NCI-H187 (cell line): Measurements from ENCODE around the gene NRXN3.

Experiments
- DNase-seq, 2 experiments: peaks; one replicate each; lab custom pipeline; 2025; lab: John Stamatoyannopoulos, UW

NRXN3 gene

DNA sequence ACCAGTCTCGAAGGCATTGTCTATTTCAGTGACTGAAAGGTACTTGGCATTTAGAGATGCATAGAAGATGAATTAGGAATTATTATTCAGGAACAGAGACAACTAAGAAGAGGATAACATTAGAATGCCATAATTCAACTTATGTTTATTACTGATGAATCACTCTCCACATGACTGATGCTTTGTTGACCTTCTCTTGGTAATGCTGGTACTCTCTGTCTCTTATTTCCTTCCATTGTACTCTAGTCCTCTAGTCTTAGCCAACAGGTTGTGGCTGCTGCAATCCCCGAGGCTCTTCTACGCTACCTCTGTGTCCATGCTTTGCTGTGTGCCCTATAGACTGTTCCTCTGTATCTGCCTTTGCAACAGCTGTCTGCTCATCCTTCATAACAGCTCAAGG, 652.9 kb downstream of the NRXN3 start:
- DNase-seq = peak in 1 of 2 experiments; percentile 24

DNA sequence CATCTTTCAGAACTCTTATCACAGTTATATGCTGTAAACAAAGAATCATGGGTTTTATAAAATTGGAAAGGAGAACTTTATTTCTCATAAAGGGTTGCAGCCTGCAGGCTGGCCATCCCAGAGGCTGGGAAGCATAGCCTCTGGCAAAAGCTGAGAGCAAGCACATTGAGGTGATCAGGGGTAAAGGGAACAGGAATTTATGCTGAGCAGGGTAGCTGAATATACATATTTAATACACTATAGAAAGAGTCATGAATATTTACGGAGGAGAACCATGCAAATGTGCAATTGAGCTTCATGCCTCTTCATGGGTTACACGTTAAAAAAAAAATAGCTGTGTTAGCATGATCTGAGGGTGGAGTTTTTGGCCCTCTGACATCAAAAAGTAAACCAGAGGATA, 653.3 kb downstream of the NRXN3 start:
- no peak for DNase-seq

GRCh38 chr14:78829274-78829673, 659.1 kb downstream of the NRXN3 start:
- DNase-seq = no peak

DNA sequence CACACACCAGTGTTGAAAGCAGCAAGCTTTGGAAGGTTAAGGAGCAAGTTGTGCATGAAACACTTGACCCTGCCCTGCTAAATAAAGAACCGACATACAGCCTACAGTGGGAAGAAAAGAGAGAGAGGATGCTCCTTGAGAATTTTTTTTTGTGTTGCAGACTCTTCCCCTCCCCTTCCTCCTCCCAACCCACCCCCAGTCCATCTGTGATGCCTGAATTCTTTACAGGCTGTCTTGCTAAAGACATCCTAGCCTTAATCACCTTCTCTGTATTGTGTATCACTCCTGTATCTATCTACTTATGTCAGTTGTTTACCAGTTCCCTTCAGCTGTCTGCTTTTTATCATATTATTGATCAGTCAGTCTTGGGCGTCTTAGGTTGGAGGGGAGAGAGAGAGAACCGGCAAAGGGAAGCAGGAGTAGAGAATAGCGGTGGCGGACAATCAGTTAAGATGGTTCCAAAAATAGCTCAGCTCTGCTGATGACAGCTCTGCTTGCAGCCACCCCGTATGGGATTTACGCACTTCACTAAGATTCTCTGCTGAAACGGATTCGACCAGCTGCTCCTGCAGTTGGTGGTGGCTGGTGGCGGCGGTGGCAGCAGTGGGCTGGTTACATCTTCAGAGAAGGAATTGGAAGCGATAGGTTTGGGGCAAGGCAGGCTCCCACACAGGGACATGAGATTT, 664.7 kb downstream of the NRXN3 start:
- peak; percentile 77 to 89 for DNase-seq

- DNase-seq = no peak
Measured at GRCh38 chr14:78835909-78836308, 665.7 kb downstream of the NRXN3 start.

DNA sequence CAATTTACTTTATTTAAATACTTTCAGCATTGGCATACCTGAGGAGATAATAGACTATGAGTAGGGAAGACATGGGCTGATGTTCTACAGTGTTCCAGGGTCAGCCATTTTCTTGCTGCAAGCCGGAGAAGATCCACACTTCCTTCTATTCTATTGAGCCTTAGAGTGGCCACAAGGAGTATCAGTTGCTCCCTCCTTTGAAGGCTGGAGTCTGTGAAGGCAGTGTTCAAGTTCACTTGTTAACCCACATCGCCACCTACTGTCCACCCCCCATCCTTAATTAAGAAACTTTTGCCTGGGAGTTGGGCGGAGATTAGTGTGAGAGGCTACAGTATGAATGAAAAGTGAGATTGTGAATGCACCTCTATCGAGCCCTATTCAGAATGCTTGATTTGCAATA, 666.6 kb downstream of the NRXN3 start:
- DNase-seq = peak; percentile 70 to 75

- DNase-seq = no peak
Measured at GRCh38 chr14:78838959-78839358, 668.8 kb downstream of the NRXN3 start.

DNA sequence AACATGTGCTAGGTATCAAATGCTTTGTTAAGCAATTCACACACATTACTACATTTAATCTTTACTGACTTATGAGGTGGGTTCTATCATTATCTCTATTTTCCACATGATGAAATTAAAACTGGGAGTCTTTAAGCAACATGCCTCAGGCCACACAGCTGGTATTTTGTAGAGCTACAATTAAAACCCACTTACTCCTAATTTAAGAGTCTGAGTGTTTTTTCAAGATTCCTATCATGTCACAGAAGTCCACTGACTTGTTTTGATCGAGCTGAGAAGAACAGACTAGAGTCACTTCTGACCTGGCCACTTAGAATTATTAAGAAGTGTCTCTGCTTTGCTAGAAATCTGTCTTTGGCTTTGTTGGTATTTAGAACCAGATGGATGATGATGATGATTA, 670.7 kb downstream of the NRXN3 start:
- DNase-seq = no peak

DNA sequence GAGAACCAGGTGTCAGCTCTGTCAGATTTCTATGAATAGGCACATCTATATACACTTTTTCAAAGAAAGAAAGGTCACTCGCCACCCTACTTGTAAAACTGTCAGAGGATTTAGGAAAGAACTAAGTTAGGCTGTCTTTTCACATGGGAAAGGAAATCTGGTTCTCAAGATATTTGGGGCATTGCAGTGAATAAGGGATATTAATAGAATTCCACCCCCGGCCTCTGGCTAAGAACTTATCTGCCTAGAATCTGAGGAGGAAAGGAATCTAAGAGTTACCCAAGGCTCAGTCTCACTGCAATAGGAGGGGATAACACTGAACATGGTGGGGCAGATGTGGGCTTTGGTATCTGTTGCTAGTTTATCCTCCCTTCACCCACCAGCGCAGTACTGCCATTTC, 677.6 kb downstream of the NRXN3 start:
- no peak for DNase-seq

DNA sequence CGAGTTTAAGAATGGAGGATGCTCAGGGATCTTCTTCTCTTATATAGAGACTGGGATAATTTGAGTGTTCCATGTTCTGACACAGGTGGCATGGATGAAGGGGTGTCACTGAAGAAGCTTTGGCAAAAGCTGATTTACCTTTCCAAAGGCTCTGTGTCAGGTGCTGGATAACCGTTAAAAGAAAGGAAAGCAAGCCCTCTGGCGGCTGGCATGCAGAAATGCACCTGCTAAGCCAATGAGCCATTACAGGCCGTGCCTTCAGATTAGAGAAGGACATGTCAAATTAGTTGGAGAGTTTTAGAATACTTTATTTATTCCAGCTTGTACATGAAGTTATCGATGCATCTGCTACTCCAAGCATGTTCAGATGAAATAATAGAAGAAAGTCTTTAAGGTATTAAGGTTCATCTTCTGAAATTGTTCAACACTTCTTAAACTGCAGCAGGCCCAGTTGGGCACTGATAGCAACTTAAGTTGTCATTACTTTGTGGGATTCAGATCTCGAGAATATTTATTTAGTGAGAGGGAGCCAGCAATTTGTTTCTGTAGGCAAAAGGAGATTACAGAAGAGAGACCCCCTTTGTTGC, 678.2 kb downstream of the NRXN3 start:
- DNase-seq = peak; percentile 35 to 59

DNA sequence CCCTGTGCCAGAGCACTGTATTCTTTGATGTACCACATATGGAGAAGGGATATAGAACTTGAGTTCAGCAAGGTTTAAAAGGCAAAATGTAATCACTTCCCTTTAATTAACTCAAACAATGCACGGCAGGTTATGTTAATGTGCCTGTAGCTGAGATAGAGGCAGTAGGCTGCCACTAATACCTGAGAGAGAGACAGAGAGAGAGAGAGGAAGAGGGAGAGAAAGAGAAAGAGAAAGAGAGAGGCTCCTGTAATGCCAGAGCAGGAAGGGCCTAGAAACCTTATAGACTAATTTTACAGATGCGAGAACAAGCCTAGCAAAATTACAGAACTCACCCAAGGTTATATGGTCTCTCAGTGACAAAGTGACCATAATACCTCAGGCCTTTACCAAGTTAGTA, 679.8 kb downstream of the NRXN3 start:
- DNase-seq = no peak

- no peak for DNase-seq
Measured at GRCh38 chr14:78851189-78851588, 681.0 kb downstream of the NRXN3 start.

DNA sequence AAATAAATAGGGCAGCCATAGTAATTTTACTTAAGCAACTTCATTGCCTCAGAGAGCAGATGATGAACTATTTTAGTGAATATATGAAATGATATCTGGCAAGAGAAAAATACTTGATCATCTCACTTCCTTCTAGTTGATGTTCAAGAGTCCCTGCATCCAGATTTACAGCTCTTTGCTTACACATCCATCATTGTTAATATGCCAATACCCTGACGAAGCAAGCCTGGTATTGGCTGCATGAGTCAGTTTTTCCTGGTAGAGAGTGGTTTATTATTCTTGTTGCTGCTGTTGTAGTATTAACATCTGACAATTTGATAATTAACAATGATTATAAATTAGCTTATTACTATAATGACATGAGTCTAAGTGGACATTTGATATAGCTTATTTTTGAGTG, 681.9 kb downstream of the NRXN3 start:
- no peak for DNase-seq

- no peak for DNase-seq
Measured at GRCh38 chr14:78857974-78858373, 687.8 kb downstream of the NRXN3 start.

GRCh38 chr14:78863143-78863542, 693.0 kb downstream of the NRXN3 start:
- no peak for DNase-seq

DNA sequence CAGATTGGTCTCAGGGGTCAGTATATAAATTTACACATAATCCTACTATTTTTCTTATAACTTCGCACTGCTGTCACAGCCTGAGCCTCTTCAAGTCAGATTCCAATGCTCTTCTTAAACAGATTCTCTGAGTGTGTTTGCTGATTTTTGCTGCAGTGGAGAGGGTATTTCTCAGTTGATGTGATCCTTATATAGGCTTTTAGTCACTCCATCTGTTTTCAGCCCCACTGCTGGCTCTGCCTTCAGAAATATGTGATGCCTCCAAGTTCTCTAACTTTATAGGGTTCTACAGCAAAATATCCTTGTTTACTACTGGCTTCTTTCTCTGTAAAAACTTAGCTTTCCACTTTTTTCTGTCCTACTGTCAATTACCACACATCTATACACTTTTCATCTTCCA, 702.7 kb downstream of the NRXN3 start:
- DNase-seq = no peak

DNA sequence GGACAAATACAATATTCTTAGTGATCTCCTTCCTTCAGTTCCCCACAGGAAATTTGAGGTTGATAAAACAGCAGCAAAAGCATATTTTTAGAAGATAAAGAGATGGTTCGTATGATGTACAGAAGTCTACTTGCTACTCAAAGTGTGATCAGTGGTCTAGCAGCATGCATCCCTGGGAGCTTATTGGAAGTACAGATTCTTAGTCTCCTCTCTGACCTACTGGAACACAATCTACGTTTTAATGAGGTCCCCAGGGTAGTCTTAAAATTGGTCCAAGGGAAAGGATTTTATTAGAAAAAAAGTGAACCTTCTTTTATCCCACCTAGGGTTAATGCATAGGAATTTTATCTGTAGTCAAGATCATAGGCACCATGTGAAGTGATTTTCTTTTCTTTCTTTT, 703.4 kb downstream of the NRXN3 start:
- no peak for DNase-seq

- DNase-seq = no peak
Measured at GRCh38 chr14:78875049-78875448, 704.9 kb downstream of the NRXN3 start.

DNA sequence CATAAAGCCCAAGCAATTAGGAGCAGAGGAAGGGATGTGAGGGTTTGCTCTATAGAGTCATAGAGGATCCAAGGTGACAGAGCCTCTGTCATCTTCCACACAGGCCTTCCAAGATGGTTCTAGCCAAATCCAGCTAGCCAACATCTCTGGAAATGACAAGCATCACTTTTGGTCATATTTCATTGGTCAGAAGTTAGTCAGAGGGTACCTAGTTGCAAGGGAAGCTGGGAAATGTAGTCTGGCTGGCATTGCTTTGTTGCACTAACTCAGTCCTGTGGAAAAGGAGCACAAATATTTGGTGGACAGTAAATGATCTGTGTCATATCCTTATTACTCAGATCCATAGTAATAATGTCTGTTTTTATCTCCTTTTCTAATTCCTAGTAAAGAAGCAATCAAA, 715.7 kb downstream of the NRXN3 start:
- no peak for DNase-seq

- DNase-seq = no peak
Measured at GRCh38 chr14:78897443-78897842, 727.3 kb downstream of the NRXN3 start.

DNA sequence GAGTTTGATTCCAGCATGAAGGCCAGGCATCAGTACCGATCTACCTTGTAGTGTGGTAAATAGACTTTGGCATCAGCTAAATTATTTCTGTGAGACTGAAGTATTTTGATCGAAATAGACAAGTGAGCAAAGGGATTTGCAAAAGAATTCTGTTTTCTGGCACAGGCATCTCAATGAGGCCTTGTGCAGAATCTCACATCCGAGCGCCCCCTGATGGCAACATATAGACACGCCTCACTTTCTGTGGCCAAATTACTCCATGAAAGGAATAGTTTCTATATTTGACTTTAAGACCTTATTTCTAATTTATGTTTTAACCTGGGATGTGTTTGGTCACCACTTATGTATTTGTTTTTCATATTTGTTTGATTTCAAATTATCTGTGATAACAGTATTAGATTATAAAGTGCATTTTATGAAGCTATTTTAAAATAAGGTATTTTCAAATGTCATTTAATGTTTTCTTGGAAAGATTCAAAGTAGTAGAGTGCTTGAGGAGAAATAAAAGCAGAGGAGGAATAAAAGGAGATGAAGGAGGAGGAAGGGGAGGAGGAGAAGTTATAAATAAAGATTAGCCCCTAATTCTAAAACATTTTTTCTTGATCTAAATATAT, 731.9 kb downstream of the NRXN3 start:
- peak in 1 of 2 experiments; percentile 13 for DNase-seq

DNA sequence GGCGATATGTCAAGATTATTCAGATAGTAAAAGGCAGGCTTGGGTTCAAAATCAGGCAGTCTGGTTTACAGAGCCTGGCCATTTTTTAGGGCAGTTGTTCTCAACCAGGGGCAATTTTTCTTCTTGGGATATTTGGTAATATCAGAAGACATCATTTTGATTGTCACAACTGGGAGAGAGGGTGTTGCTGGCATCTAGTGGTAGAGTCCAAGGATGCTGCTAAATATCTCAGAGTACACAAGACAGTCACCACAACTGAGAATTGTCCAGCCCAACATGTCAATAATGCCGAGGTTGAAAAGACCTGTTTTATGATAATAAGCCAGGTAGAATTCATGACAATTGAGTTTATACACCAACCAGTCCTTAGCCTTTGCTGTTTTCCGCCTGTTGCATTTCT, 733.9 kb downstream of the NRXN3 start:
- DNase-seq = no peak

DNA sequence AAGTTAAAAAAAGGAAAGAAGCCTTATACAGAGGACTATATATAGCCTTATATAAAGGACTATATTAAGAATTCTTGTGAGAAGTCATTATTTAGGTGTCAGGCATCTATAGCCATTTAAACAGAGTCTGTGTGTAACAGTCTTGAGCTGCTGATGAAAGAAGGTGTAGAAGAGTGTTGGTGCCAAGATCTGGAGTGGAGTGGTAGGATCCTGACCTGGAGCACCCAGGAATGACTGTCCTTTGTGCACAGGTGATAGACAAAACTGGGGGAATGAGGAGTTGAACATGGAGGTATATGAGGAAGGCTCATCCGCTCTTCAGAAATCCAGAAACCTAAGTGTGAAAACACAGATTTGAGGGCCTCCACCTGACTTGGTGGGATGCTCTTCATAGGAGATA, 747.3 kb downstream of the NRXN3 start:
- DNase-seq = no peak

- DNase-seq = no peak
Measured at GRCh38 chr14:78921856-78922255, 751.7 kb downstream of the NRXN3 start.
